Activated naive CD4-positive, alpha-beta T cell treated with Interleukin-2 at 50 U/mL for 16 hours (primary cell): ENCODE data around the gene CCDC117.

ENCODE experiments used
- DNase-seq: peaks from one replicate; pipeline ENCODE4 v3.0.0-alpha.2; 2020

CCDC117 gene

DNA sequence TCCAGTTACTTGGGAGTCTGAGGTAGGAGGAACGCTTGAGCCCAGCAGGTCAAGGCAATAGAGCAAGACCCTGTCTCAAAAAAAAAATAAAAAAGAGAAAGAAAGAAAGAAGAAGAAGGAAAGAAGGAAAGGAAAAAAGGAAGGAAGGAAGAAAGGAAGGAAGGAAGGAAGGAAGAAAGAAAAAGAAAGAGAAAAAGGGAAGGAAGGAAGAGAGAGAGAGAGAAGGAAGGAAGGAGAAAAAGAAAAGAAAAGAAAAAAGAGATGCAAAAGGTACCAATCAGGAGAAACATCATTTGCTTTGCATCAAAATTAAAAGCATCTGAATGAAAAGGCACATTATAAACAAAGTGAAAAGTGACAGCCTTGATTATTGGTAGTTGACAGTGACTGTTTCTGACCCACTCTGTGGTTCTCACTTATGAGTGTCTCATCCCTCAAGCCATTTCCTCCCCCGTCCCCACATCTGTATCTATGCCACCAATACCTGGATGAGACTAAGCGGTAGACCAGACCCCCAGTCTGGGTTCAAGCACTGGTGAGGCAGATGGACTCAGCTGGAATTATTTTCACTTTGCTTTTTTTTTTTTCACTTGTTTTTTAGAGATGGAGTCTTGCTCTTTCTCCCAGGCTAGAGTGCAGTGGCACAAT is 60.9 kb downstream of the CCDC117 start:
- DNase-seq: no peak

DNA sequence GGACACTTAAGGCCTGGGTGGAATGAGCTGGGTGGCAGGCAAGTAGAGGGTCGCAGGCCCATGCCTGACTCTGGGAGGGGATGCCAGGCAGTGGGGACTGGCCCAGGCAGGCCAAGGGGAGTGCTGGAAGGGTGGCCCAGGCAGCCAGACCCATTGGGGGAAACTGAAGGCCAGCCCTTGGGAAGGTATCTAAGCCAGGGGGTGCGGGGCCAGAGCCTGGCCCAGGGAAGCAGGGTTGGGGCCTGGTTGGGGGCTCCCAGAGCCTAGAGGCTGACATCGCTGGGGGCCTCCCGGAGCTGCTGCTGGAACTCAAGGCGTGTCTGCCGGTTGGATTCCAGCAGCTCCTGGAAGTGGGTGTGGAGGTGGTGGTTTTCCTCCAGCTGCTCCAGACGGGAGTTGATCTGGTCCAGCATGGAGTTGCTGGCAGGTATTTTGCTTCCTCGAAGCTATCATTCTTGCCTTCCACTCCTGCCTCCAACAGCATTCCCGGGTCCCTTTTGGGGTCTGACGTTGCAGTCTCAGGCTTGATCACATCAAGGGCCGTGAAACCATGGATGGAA is 63.2 kb downstream of the CCDC117 start:
- no peak for DNase-seq

DNA sequence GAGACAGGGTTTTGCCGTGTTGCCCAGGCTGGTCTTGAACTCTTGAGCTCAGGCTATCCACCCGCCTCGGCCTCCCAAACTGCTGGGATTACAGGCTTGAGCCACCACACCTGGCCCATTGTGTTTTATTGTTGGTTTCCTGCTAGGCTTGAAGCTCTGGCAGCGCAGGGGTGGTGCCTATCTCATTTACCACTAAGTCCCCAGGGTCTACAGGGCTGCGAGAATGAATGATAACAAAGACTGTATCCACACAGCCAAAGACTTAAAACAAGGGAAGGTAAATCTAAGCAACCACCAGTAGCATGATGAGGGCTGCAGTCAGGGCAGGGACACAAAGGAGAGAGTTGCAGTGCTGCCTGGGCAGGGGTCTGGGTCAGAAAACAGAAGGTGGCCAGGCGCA is 65.1 kb downstream of the CCDC117 start:
- DNase-seq: no peak
